ENCODE results near the gene PACS2.
A peak's percentile ranks its signal among the peaks of the same experiment; 100 is the strongest.

PACS2 gene

DNA sequence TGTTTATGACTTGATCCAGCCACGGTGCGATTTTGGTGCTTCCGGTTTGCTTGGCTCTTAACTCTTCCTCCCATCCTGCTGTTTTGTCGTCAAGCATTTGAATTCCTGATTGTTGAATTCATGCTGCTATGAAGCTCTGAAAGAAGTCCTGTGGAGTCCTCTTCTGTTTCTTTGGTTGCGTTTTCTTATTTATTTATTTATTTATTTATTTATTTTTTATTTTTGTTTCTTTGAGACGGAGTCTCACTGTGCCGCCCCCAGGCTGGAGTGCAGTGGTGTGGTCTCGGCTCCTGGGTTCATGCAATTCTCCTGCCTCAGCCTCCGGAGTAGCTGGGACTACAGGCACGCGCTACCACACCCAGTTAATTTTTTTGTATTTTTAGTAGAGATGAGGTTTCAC, 102.1 kb downstream of the PACS2 start:
- TF ChIP-seq, protein P1, sequence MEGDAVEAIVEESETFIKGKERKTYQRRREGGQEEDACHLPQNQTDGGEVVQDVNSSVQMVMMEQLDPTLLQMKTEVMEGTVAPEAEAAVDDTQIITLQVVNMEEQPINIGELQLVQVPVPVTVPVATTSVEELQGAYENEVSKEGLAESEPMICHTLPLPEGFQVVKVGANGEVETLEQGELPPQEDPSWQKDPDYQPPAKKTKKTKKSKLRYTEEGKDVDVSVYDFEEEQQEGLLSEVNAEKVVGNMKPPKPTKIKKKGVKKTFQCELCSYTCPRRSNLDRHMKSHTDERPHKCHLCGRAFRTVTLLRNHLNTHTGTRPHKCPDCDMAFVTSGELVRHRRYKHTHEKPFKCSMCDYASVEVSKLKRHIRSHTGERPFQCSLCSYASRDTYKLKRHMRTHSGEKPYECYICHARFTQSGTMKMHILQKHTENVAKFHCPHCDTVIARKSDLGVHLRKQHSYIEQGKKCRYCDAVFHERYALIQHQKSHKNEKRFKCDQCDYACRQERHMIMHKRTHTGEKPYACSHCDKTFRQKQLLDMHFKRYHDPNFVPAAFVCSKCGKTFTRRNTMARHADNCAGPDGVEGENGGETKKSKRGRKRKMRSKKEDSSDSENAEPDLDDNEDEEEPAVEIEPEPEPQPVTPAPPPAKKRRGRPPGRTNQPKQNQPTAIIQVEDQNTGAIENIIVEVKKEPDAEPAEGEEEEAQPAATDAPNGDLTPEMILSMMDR (IDR thresholded peaks at IDR 0.05; ENCODE audit: extremely low read depth, missing control alignments), result no peak
- no peak for DNase-seq (ENCODE audit: low spot score)

DNA sequence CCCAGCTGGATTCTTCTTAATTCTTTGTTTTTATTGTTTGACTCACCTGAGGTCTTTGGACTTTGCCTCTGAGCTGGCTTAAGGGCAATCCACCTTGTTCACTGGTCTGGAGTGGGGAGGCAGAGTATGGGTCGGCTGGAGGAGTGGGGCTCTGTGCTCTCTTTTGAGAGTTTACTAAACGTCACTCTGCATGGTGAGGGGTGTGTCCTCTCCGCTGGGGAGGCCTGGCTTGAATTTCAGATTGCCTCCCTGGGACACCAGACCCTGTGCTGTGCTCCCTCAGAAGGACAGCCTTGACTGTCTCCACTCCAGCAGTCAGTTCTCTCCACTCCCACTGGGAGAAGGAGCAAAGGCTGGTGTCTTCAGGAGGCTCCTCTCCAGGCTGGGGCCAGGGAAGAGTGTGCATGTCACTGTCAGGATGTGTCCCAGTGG, 103.2 kb downstream of the PACS2 start:
- TF ChIP-seq, protein P1 (IDR thresholded peaks at IDR 0.05; ENCODE audit: extremely low read depth, missing control alignments), result no peak
- DNase-seq (ENCODE audit: low spot score), result no peak

DNA sequence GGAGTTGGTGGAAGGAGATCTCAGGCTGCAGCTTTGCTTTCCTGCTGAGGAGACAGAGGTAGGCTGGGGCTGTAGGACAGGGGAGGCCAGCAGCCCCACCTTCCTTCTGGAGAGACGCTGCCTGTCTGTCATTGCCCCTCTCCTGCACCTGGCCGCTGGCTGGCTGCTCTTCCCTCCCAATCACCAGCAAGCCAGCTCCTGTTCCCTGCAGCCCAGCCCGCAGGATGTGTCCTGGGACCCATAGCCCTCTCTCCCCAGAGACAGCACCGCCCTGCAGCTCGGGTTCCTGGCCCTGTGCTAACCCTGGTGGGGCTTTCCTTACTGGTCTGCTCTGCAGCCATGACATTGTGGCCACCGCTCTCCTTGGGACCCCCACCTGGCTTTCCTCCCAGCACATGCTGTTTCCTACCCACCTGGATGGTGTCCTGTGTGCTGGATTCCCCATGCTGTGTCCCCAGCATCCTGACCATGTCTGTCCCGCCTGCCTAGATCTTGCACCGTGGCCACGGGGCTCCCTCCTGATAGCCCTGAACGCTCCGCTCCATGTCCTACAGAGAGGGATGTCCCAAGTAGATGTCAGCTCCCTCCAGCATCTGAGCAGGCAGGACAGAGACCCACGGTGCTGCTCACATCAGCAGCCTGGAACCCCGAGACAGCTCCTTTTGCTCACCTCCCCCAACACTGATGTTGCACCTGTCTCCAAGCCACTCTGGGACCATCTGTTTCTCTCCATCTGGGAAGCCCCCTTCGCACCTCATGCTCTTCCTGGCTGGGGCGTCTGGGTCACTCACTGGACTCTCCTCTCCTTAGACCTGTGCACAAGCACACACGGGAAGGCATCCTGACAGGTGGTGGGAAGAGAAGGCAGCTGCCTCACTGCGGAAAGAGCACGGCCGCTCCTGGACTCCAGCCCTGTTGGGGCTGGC, 104.0 kb downstream of the PACS2 start:
- TF ChIP-seq, protein P1 (IDR thresholded peaks at IDR 0.05; ENCODE audit: extremely low read depth, missing control alignments), result no peak
- no peak for DNase-seq (ENCODE audit: low spot score)

DNA sequence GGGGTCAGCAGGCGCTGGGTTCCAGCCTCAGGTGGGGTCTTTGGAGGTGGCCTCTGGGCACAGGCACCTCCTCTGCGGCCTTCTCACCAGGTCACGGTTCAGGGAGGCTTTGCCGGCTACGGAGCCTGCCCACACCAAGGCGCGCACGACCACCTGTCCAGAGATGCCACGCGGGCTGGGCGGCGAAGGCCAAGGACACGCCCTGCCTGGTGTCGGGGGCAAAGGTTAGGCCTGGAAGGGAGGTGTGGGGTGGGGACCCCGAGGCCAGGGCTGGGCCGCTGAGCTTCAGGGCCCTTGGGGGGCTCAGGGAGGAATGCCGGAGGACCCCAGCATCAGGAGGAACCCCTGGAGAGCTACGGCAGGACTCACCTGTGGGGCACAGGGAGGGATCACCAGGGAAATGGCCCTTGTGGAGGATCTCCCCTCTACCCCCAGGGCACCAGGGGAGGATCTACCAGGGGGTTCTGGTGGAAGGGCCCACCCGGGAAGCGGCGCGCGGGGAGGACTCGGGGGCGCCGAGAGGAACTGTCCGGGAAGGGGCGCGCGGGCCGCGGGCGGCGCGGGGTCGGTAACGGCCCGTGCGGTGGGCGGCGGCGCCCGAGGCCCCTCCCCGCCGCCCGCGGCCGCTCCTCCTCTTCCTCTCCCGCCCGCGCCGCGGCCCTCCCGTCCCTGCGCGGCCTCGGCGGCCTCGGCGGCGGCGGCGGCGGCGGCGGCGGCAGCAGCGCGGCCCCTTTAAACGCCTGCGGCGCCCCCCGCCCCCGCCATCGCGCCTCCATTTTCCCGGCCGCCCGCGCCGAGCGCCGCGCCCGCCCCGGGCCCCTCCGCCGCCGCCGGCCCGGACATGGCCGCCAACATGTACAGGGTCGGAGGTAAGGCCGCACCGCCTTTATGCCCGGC, 104.9 kb downstream of the PACS2 start, which contains the start of gene MTA1:
Gene MTA1 (plus strand): TSS at position 633 of the 897 bp plus-strand sequence. CDS start 209 bp downstream, at position 842.
- DNase-seq (ENCODE audit: low spot score), result peak; percentile 96
- TF ChIP-seq, protein P1 (IDR thresholded peaks at IDR 0.05; ENCODE audit: extremely low read depth, missing control alignments), result no peak

DNA sequence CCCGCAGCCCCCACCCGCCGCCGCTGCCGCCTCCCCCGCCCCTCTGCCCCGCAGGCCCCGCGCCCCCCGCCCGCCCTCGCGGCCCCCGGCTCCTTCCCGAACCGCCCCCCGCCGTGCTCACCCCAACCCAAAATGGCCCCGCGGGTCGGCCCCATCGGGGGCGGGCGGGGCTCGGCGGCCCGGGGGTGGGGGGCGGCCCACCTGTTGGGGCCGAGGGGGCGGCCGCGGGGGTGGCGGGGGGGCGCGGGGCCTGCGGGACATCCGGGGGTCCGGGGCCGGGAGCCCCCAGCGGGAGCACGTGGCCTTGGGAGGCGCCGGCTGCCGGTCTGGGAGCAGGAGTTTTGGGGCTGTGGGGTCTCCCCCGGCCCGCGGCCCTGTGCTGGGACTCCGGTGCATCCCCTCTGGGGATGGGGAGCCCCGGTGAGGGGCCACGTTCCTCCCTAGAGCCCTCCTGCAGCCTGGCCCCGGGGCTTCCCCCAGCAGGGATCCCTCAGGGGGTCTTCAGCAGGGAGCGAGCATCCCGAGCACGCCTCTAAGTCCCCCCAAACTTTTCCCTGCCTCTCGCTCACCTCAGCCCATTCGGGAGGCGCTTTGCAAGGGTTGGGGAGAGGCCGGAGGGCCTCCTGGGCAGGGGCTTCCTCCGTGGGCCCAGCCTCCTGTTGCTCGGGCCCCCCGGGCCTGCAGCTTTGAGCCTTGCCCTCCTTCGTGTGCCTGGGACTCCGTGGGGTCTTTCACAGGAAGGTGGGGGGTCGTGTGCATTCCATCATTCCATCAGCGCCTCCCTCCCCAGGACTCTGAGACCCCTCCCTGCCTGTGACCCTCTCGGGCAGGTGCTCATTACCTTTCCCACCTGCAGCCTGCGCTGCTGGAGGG, 105.8 kb downstream of the PACS2 start:
- peak; percentile 77 for DNase-seq (ENCODE audit: low spot score)
- TF ChIP-seq, protein P1 (IDR thresholded peaks at IDR 0.05; ENCODE audit: extremely low read depth, missing control alignments), result no peak

DNA sequence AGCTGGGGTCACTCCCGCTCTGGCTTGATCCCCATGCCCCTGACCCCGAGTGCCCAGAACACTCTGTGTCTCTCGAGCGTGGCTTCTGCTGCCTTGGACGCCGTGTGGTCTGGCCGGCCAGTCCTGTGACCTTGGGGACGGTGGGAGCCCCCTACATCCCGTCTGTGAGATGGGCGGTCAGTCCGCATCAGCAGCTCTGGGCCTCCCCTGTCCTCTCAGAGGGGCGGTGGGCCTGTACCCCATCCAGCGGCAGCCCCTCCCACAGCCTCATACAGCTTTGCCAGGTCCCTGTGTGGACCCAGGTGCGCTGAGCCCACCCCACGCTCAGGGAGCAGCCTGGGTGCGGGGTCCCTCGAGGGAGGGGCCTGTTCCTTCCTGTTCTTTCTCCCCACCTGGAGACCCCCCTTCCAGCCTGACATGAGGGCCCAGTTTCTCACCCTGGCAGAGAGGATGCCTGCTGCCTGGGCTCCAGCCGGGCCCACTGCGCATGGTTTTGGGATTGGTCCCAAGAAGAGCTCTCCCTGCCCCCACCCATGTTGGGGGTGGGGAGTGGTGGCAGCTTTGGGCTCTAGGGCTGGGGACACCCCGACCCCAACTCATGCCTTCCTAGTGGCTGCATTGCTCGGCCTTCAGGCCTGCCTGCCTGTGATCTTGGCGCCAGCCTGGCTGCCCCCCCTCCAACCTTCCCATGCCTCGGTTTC, 106.6 kb downstream of the PACS2 start:
- TF ChIP-seq, protein P1 (IDR thresholded peaks at IDR 0.05; ENCODE audit: extremely low read depth, missing control alignments), result no peak
- no peak for DNase-seq (ENCODE audit: low spot score)
